ENCODE data around the gene EDNRB. TPM values are rescaled to one million over a fixed set of nuclear protein-coding genes. Genes with fewer than 3 reads are reported as not detected.
A peak's percentile ranks its signal among the peaks of the same experiment; 100 is the strongest.

The EDNRB gene
- total RNA-seq, 4 donors from 2014 or later = 1.6 to 14.7 (median 5.0) TPM

- H3K27ac ChIP-seq = no peak overlapping the region
- TF ChIP-seq POLR2A (IDR thresholded peaks at IDR 0.05) (no peak), CTCF (IDR thresholded peaks at IDR 0.05) (no peak)
- intact Hi-C loops (cut with DNase I) = no loop called here
- no peak for DNase-seq
- H3K9me3 ChIP-seq = no peaks in the 10 kb centered on the region
- no peaks in the 10 kb centered on the region for H3K36me3 ChIP-seq
- no peak overlapping the region for H3K4me3 ChIP-seq
- no peaks in the 10 kb centered on the region for H3K27me3 ChIP-seq
- no peaks in the 10 kb centered on the region for H3K4me1 ChIP-seq
These were observed 11.8 kb upstream of the EDNRB start for GRCh38 chr13:77930430-77930829.

- H3K9me3 ChIP-seq = no peaks in the 10 kb centered on the region
- H3K4me1 ChIP-seq = no peaks in the 10 kb centered on the region
- H3K4me3 ChIP-seq = no peak overlapping the region
- no peaks in the 10 kb centered on the region for H3K36me3 ChIP-seq
- H3K27me3 ChIP-seq = peaks cover 0 to 5% (median 0%) of the 10 kb centered on the region in 4 donors
- no peak for DNase-seq
- WGBS, 2 donors = 4 to 8% methylated on average over 2 of the region's 2 CpGs
- no peak overlapping the region for H3K27ac ChIP-seq
- TF ChIP-seq CTCF (IDR thresholded peaks at IDR 0.05) (no peak), POLR2A (IDR thresholded peaks at IDR 0.05) (no peak)
- intact Hi-C loops (cut with DNase I) = no loop called here
These were observed 10.3 kb upstream of the EDNRB start for GRCh38 chr13:77928909-77929308.

GRCh38 chr13:77925616-77926015 lies 7.0 kb upstream of the EDNRB start:
- Histone ChIP-seq H3K27me3 (peaks cover 0 to 7% (median 0%) of the 10 kb centered on the region in 4 donors), H3K4me3 (no peak overlapping the region), H3K36me3 (no peaks in the 10 kb centered on the region), H3K9me3 (no peaks in the 10 kb centered on the region), H3K27ac (no peak overlapping the region), H3K4me1 (no peaks in the 10 kb centered on the region)
- DNase-seq = no peak
- WGBS, 2 donors = 56 to 88% methylated on average over 6 to 8 of the region's 14 CpGs
- intact Hi-C loops (cut with DNase I) = no loop called here
- TF ChIP-seq POLR2A (IDR thresholded peaks at IDR 0.05) = no peak
- TF ChIP-seq CTCF (IDR thresholded peaks at IDR 0.05) = no peak

- H3K4me1 ChIP-seq = peaks cover 0 to 23% (median 3%) of the 10 kb centered on the region in 3 donors
- peaks cover 0 to 45% (median 0%) of the 10 kb centered on the region in 4 donors for H3K27me3 ChIP-seq
- WGBS, 2 donors = 32 to 33% methylated on average over 8 of the region's 8 CpGs
- peak overlapping the region; percentile 27 to 70 (median 54) for H3K4me3 ChIP-seq
- intact Hi-C loops (cut with DNase I) = no loop called here
- no peaks in the 10 kb centered on the region for H3K36me3 ChIP-seq
- no peaks in the 10 kb centered on the region for H3K9me3 ChIP-seq
- peak overlapping the region in 3 of 4 donors; percentile 63 to 74 (median 64) for H3K27ac ChIP-seq
- no peak for DNase-seq
- no peak for TF ChIP-seq POLR2A (IDR thresholded peaks at IDR 0.05)
- no peak for TF ChIP-seq CTCF (IDR thresholded peaks at IDR 0.05)
These were observed 1.3 kb upstream of the EDNRB start for GRCh38 chr13:77919921-77920294.

- Histone ChIP-seq H3K9me3 (no peaks in the 10 kb centered on the region), H3K27ac (peak overlapping the region; percentile 19 to 74 (median 64)), H3K36me3 (no peaks in the 10 kb centered on the region), H3K4me1 (peaks cover 0 to 23% (median 3%) of the 10 kb centered on the region in 3 donors), H3K27me3 (peaks cover 0 to 41% (median 0%) of the 10 kb centered on the region in 4 donors), H3K4me3 (peak overlapping the region; percentile 27 to 70 (median 54))
- intact Hi-C loops (cut with DNase I) = no loop called here
- 4 to 8% methylated on average over 21 to 24 of the region's 29 CpGs for whole genome bisulfite sequencing, 2 donors
- no peak for DNase-seq
- no peak for TF ChIP-seq CTCF (IDR thresholded peaks at IDR 0.05)
- TF ChIP-seq POLR2A (IDR thresholded peaks at IDR 0.05) = no peak
These were observed 752 bp upstream of the EDNRB start for GRCh38 chr13:77919246-77919920.
